Measurements from ENCODE around the gene B4GALT3.

B4GALT3 gene

DNA sequence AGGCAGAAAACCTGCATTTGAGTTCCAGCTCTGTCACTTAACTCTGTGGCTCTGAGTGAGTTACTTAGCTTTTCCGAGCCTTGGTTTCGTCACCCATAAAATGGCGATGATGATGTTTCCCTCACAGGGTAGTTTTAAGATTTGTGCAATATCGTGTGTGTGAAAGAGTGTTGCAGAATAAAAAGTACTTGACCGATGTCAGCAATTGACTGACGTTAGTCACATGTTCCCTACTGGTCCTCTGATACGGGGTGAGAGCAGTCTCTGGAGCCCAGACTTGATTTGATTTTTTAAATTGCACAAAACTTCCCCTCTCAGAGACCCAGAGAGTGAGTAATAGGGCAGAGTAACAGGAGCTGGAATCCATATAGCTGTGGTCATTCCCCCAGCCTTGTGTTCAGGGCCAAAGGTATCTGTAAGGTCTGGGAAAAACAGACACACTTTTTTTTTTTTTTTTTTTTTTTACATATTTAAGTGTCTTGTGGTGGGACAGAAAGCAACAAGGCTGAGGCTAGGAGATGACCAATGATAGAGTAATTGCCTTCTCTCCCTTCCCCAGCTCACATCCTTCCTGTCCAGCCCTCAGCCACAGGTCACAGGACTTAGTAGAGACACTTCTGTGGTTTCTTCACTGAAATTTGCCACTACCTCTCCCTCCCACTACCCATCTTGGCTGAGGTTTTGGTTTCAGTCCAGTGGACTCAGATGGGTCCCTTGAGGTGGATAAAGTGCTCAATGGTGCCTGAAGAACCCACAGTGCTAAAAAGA lies 39.8 kb upstream of the B4GALT3 start:
- no peak overlapping the region for H4K12ac ChIP-seq (ENCODE audit: low read depth, low read length)
- H4K91ac ChIP-seq (ENCODE audit: low read depth, low read length): peak overlapping the region; percentile 86
- peak overlapping the region; percentile 81 for H3K14ac ChIP-seq (ENCODE audit: low read length)
- no CpG with 5 or more reads among the region's 7 CpGs for WGBS (ENCODE audit: extremely low coverage, insufficient coverage, insufficient read length)
- H3K4ac ChIP-seq (ENCODE audit: low read depth, low read length): peak overlapping the region; percentile 72
- peak overlapping the region; percentile 66 for H3K18ac ChIP-seq (ENCODE audit: low read length)
- no peak overlapping the region for H2AFZ ChIP-seq (ENCODE audit: insufficient read depth, low read length, poor library complexity)
- peaks cover 26 to 32% of the 10 kb centered on the region in 2 experiments for H3K4me1 ChIP-seq (ENCODE audit: control insufficient read depth in 1 of 2, insufficient read depth in 2 of 2, low read length in 2 of 2)
- no peaks in the 10 kb centered on the region for H3K79me2 ChIP-seq (ENCODE audit: control insufficient read depth, insufficient read depth, low read length, poor library complexity)
- no peak overlapping the region for H3K9ac ChIP-seq (ENCODE audit: low read length)
- H3K79me1 ChIP-seq (ENCODE audit: low read length): peaks cover 19% of the 10 kb centered on the region
- H2BK12ac ChIP-seq (ENCODE audit: low read length): peak overlapping the region; percentile 51
- no peak overlapping the region for H2AK5ac ChIP-seq (ENCODE audit: low read length)
- H3K27me3 ChIP-seq (ENCODE audit: insufficient read depth, low read length): no peaks in the 10 kb centered on the region
- no peak overlapping the region for H3K23ac ChIP-seq (ENCODE audit: low read length)
- peak overlapping the region; percentile 79 for H2BK120ac ChIP-seq (ENCODE audit: insufficient read depth, low read length, poor library complexity)
- peak overlapping the region; percentile 68 for H2BK5ac ChIP-seq (ENCODE audit: low read depth, low read length, poor library complexity)
- peaks cover 2% of the 10 kb centered on the region for H3K9me3 ChIP-seq (ENCODE audit: insufficient read depth, low read depth, low read length)
- H3K4me2 ChIP-seq (ENCODE audit: low read length): peak overlapping the region; percentile 2
- peaks cover 20 to 28% of the 10 kb centered on the region in 2 experiments for H3K36me3 ChIP-seq (ENCODE audit: control insufficient read depth in 1 of 2, insufficient read depth in 2 of 2, low read length in 2 of 2)
- H4K8ac ChIP-seq (ENCODE audit: low read depth, low read length): peak overlapping the region; percentile 39
- peak; percentile 23 to 55 for DNase-seq
- H3K27ac ChIP-seq (ENCODE audit: low read depth, low read length): peak overlapping the region; percentile 85
- no peak overlapping the region for H3K4me3 ChIP-seq (ENCODE audit: low read depth, low read length)

GRCh38 chr1:161215076-161215475 lies 37.8 kb upstream of the B4GALT3 start, which contains the start of gene FCER1G:
TSS of gene FCER1G (plus strand) at chr1:161215295. CDS start at chr1:161215322, 27 bp downstream.
- Histone ChIP-seq H4K91ac (ENCODE audit: low read depth, low read length) (no peak within 1 kb of the TSS), H3K4me3 (ENCODE audit: low read depth, low read length) (no peak within 1 kb of the TSS), H3K23ac (ENCODE audit: low read length) (no peak within 1 kb of the TSS), H3K18ac (ENCODE audit: low read length) (no peak within 1 kb of the TSS), H3K14ac (ENCODE audit: low read length) (no peak within 1 kb of the TSS), H3K36me3 (ENCODE audit: control insufficient read depth in 1 of 2, insufficient read depth in 2 of 2, low read length in 2 of 2) (peaks cover 32 to 45% of the 10 kb centered on the region in 2 experiments), H2BK12ac (ENCODE audit: low read length) (no peak within 1 kb of the TSS), H4K8ac (ENCODE audit: low read depth, low read length) (peak within 1 kb of the TSS; percentile 17), H2BK5ac (ENCODE audit: low read depth, low read length, poor library complexity) (no peak within 1 kb of the TSS), H3K4ac (ENCODE audit: low read depth, low read length) (no peak within 1 kb of the TSS), H2BK120ac (ENCODE audit: insufficient read depth, low read length, poor library complexity) (no peak within 1 kb of the TSS), H3K4me2 (ENCODE audit: low read length) (no peak within 1 kb of the TSS), H3K9ac (ENCODE audit: low read length) (no peak within 1 kb of the TSS), H3K27me3 (ENCODE audit: insufficient read depth, low read length) (no peaks in the 10 kb centered on the region), H3K27ac (ENCODE audit: low read depth, low read length) (peak within 1 kb of the TSS; percentile 20), H3K9me3 (ENCODE audit: insufficient read depth, low read depth, low read length) (peaks cover 2% of the 10 kb centered on the region), H2AK5ac (ENCODE audit: low read length) (no peak within 1 kb of the TSS), H3K79me1 (ENCODE audit: low read length) (peaks cover 14% of the 10 kb centered on the region), H4K12ac (ENCODE audit: low read depth, low read length) (no peak within 1 kb of the TSS), H3K79me2 (ENCODE audit: control insufficient read depth, insufficient read depth, low read length, poor library complexity) (no peaks in the 10 kb centered on the region), H2AFZ (ENCODE audit: insufficient read depth, low read length, poor library complexity) (no peak within 1 kb of the TSS), H3K4me1 (ENCODE audit: control insufficient read depth in 1 of 2, insufficient read depth in 2 of 2, low read length in 2 of 2) (peaks cover 26 to 31% of the 10 kb centered on the region in 2 experiments)
- DNase-seq: no peak
- no CpG with 5 or more reads among the region's 10 CpGs for WGBS (ENCODE audit: extremely low coverage, insufficient coverage, insufficient read length)

GRCh38 chr1:161214369-161214768 lies 37.1 kb upstream of the B4GALT3 start:
- peaks cover 2% of the 10 kb centered on the region for H3K9me3 ChIP-seq (ENCODE audit: insufficient read depth, low read depth, low read length)

GRCh38 chr1:161209790-161210409 lies 32.6 kb upstream of the B4GALT3 start:
- Histone ChIP-seq H3K4me2 (ENCODE audit: low read length) (no peak overlapping the region), H3K79me2 (ENCODE audit: control insufficient read depth, insufficient read depth, low read length, poor library complexity) (no peaks in the 10 kb centered on the region), H3K18ac (ENCODE audit: low read length) (no peak overlapping the region), H2BK12ac (ENCODE audit: low read length) (no peak overlapping the region), H3K4me3 (ENCODE audit: low read depth, low read length) (no peak overlapping the region), H3K14ac (ENCODE audit: low read length) (no peak overlapping the region), H3K79me1 (ENCODE audit: low read length) (no peaks in the 10 kb centered on the region), H3K4ac (ENCODE audit: low read depth, low read length) (no peak overlapping the region), H4K91ac (ENCODE audit: low read depth, low read length) (no peak overlapping the region), H3K27me3 (ENCODE audit: insufficient read depth, low read length) (no peaks in the 10 kb centered on the region), H3K27ac (ENCODE audit: low read depth, low read length) (no peak overlapping the region), H3K4me1 (ENCODE audit: control insufficient read depth in 1 of 2, insufficient read depth in 2 of 2, low read length in 2 of 2) (peaks cover 0 to under 1% of the 10 kb centered on the region in 2 experiments), H4K8ac (ENCODE audit: low read depth, low read length) (no peak overlapping the region), H2AK5ac (ENCODE audit: low read length) (no peak overlapping the region), H4K12ac (ENCODE audit: low read depth, low read length) (no peak overlapping the region), H3K23ac (ENCODE audit: low read length) (no peak overlapping the region), H3K9me3 (ENCODE audit: insufficient read depth, low read depth, low read length) (peaks cover 2% of the 10 kb centered on the region), H2BK5ac (ENCODE audit: low read depth, low read length, poor library complexity) (no peak overlapping the region), H3K9ac (ENCODE audit: low read length) (no peak overlapping the region), H2AFZ (ENCODE audit: insufficient read depth, low read length, poor library complexity) (no peak overlapping the region), H2BK120ac (ENCODE audit: insufficient read depth, low read length, poor library complexity) (no peak overlapping the region), H3K36me3 (ENCODE audit: control insufficient read depth in 1 of 2, insufficient read depth in 2 of 2, low read length in 2 of 2) (peaks cover 44 to 62% of the 10 kb centered on the region in 2 experiments)
- no CpG with 5 or more reads among the region's 11 CpGs for WGBS (ENCODE audit: extremely low coverage, insufficient coverage, insufficient read length)
- DNase-seq: peak; percentile 74 to 88

More at GRCh38 chr1:161214369-161214768, 37.1 kb upstream of the B4GALT3 start:
- no peaks in the 10 kb centered on the region for H3K27me3 ChIP-seq (ENCODE audit: insufficient read depth, low read length)
- no peak overlapping the region for H4K12ac ChIP-seq (ENCODE audit: low read depth, low read length)
- H2BK5ac ChIP-seq (ENCODE audit: low read depth, low read length, poor library complexity): no peak overlapping the region
- peaks cover 35 to 48% of the 10 kb centered on the region in 2 experiments for H3K36me3 ChIP-seq (ENCODE audit: control insufficient read depth in 1 of 2, insufficient read depth in 2 of 2, low read length in 2 of 2)
- H3K4me1 ChIP-seq (ENCODE audit: control insufficient read depth in 1 of 2, insufficient read depth in 2 of 2, low read length in 2 of 2): peaks cover 19 to 24% of the 10 kb centered on the region in 2 experiments
- no peak for DNase-seq
- H4K91ac ChIP-seq (ENCODE audit: low read depth, low read length): no peak overlapping the region
- H4K8ac ChIP-seq (ENCODE audit: low read depth, low read length): no peak overlapping the region
- no peak overlapping the region for H3K4me2 ChIP-seq (ENCODE audit: low read length)
- no peak overlapping the region for H3K14ac ChIP-seq (ENCODE audit: low read length)
- H2AK5ac ChIP-seq (ENCODE audit: low read length): no peak overlapping the region
- no peaks in the 10 kb centered on the region for H3K79me2 ChIP-seq (ENCODE audit: control insufficient read depth, insufficient read depth, low read length, poor library complexity)
- no peak overlapping the region for H2BK120ac ChIP-seq (ENCODE audit: insufficient read depth, low read length, poor library complexity)
- WGBS (ENCODE audit: extremely low coverage, insufficient coverage, insufficient read length): no CpG with 5 or more reads among the region's 9 CpGs
- no peak overlapping the region for H3K18ac ChIP-seq (ENCODE audit: low read length)
- no peak overlapping the region for H3K9ac ChIP-seq (ENCODE audit: low read length)
- H2BK12ac ChIP-seq (ENCODE audit: low read length): no peak overlapping the region
- no peak overlapping the region for H3K4me3 ChIP-seq (ENCODE audit: low read depth, low read length)
- peaks cover 11% of the 10 kb centered on the region for H3K79me1 ChIP-seq (ENCODE audit: low read length)
- H3K4ac ChIP-seq (ENCODE audit: low read depth, low read length): no peak overlapping the region
- H3K27ac ChIP-seq (ENCODE audit: low read depth, low read length): no peak overlapping the region
- H3K23ac ChIP-seq (ENCODE audit: low read length): no peak overlapping the region
- H2AFZ ChIP-seq (ENCODE audit: insufficient read depth, low read length, poor library complexity): no peak overlapping the region

Measured in trophoblast cell (in vitro differentiated cells and primary cell).